Activated CD8-positive, alpha-beta memory T cell treated with anti-CD3 and anti-CD28 coated beads for 24 hours (primary cell): ENCODE results near the gene DLX5.
A peak's percentile ranks its signal among the peaks of the same experiment; 100 is the strongest.
"Not testable (repeated sequence)": the region's sequence is repeated elsewhere in the genome, so short reads cannot be mapped to it uniquely, and the experiment has no call there.

Experiments
- DNase-seq: peaks from one replicate; pipeline ENCODE4 v3.0.0-alpha.2; 2020

DLX5 gene

DNA sequence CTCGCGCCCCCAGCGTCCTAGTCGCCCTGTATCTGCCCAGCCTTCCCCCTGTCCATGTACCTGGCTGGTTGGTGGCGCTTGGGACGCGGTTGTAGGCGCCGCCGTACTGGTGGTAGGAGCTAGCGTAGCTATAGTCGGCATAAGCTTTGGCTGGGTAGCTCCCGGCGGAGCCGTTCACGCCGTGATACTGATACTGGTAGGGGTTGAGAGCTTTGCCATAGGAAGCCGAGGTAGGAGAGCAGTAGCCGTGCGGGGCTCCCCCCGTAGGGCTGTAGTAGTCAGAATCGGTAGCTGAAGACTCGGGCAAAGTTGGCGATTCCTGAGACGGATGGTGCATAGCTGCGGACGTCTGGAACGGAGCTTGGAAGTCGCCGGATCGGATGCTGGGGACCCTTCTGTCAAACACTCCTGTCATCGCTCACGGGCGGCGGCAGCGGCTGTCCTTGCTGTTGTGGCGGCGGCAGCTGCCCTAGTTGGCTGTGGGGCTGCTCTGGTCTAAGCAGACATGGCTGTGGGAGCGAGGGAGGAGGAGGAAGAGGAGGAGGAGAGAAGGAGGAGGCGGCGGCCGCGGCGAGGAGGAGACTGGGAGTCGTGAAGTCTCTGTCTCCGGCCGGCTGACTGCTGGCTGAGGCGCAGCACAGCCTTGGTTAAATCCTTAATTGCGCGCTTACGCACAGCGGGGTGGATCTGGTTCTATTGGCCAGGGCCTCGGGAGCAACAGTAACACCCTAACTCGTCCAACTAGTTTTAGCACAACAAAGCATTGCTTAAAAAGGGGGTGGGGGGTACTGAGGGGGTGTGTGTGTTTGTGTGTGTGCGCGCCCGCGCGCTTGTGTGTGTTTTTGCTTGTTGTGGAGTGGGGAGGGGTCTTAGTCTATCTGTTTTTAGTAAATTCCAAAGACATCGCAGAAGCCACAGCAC, at the start of gene DLX5:
TSS of gene DLX5 (minus strand) at position 623 of the 921 bp plus-strand sequence. CDS start at position 415, 208 bp downstream.
- no peak for DNase-seq

DNA sequence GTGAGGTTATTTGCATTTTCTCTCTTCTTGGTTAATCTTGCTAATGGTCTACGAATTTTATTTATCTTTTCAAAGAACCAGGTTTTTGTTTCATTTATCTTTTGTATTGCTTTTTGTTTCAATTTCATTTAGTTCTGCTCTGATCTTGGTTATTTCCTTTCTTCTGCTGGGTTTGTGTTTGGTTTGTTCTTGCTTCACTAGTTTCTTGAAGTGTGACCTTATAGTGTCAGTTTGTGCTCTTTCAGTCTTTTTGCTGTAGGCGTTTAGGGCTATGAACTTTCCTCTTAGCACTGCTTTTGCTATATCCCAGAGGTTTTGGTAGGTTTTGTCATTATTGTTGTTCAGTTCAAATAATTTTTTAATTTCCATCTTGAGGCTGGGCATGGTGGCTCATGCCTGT, 47.4 kb upstream of the DLX5 start:
- not testable (repeated sequence) for DNase-seq

DNA sequence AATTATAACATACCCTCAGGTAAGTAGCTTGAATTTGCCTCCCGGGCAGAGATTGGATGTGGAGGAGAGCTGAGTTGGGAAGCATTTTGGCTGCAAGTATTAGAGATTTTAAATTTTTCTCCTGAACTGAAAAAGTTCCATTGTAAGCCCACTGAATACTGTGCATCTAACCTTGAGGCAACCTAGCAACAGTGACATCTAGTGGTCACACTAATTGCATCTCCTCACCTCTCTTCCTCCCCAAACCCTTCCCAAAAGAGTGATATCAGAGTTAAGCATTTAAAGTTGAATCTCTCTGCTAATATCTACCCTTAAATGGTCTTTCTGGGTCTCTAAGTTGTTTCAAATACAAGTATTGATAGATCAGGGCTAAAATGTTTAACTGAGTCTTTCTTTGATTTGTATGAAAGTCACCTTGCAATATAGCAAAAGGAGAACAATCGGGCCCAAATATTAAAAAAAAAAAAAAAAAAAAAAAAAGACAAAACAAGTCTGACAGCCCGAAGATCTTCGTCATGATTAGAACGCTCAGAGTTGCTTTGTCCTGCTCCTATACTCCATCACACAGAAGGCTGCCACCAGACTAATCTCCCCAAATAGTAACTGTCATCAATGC, 40.4 kb upstream of the DLX5 start:
- no peak for DNase-seq

DNA sequence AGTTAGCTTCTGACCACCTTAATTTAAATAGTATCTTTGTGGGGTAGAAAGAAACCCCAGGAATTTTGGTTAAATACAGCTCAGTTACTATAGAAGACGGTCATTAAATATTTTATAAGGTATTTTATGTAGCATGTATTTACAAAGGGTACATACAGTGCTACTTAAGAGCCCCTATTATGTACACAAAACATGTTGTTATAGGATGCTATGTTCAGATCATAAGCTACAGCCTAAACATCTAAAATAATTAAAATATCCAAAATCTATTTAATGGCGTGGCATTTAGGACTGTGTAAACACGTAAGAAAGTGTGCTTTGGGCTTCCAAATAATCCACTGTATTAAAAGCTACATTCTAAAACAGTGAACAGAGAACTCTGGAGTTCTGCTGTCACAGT, 39.4 kb upstream of the DLX5 start:
- DNase-seq, result no peak

DNA sequence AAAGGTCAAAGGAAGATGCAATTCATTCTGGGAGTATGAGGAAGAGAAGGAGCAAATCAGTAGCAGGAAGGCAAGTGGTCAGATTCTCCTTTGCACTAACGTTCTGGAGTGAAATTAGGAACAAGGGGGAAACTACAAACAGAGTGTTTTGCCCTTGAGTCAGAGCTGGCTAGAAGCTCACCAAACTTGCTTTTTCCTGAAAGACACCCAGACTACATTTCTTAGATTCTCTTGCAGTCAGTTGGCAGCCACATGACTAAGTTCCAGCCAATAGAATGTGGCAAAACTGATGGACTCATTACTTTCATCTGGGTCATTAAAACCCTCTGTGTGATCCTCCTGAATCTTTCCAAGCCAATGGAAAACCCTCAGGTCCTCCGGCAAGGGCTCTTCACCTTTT, 18.6 kb upstream of the DLX5 start:
- no peak for DNase-seq

DNA sequence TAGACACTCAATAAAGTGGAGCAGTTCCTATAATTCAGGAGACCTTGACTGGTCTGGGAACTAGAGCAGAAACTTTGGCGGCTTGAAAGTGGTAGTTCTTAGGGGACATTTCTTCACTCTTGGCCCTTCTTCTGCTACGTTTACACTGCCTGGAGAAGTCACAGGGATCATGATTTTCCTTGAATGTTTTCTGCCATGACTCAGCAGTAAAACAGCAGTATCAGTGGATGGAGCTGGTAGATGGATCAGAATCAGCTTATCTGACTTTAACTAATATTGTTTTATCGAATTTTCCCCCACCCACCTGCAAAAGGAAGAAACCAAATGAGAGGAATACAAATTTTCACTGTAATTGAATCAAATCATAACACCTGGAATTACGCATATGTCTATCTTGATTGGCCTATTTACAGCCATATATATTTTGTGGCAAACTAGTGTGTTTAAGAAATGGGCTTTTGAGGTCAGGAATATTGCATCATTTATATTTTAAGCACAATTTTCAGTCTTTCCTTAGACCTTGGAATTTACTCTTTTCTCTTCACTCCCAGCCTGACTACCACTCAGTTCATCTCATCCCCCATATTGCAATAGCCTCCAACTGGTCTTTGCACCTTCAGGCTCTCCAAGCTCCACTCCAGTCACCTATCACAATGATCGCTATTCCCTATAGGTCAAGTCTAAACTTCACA, 14.9 kb upstream of the DLX5 start:
- DNase-seq, result no peak

DNA sequence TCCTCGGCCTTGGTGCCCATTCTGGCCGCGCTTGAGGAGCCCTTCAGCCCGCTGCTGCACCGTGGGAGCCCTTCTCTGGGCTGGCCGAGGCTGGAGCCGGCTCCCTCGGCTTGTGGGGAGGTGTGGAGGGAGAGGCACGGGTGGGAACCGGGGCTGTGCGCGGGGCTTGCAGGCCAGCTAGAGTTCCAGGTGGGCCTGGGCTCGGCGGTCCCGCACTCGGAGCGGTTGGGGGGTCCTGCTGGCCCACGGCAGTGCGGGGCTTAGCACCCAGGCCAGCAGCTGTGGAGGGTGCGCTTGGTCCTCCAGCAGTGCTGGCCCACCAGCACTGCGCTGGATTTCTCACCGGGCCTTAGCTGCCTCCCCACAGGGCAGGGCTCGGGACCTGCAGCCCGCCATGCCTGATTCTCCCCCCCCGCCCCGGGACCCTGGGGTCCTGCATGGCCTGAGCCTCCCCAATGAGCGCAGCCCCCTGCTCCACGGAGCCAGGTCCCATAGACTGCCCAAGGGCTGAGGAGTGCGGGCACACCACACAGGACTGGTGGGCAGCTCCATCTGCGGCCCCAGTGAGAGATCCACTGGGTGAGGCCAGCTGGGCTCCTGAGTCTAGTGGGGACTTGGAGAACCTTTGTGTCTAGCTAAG, 9.7 kb upstream of the DLX5 start:
- not testable (repeated sequence) for DNase-seq

DNA sequence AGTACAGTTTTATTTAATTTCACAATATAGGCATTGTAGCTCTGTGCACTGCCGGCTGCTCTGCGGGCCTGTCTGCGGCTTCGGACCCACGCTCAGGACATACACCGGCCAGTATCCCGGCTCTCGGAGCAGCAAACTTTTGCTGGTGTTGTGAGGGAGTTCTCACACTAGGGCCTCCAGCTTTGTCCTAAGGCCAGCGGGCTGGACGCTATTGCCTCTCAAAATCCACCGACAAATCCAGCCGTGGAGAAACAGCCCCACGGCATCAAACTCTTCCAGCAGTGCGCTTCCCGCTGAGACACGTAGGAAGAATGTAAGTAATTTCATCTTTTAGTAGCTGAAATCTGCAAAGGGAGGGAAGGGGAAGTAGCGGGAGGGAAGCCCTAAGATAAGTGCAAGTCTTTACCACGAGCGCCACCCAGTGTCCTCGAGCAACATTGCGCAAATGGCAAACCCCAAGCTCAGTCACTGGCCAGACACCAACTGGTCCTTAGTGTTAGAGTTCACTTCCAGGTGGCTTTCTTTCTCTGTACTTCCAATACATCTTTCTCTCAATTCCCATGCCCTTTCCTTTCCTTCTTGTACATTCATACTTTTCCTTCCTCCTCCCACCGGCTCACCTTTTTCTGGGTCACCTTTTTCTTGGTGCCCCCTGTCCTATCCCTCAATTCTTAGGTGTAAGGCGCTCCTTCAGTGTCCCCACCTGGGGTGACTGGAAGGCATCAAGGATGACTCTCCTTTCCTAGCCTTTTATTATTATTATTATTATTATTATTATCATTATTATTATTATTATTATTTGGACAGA, 3.0 kb upstream of the DLX5 start:
- peak; percentile 84 for DNase-seq

DNA sequence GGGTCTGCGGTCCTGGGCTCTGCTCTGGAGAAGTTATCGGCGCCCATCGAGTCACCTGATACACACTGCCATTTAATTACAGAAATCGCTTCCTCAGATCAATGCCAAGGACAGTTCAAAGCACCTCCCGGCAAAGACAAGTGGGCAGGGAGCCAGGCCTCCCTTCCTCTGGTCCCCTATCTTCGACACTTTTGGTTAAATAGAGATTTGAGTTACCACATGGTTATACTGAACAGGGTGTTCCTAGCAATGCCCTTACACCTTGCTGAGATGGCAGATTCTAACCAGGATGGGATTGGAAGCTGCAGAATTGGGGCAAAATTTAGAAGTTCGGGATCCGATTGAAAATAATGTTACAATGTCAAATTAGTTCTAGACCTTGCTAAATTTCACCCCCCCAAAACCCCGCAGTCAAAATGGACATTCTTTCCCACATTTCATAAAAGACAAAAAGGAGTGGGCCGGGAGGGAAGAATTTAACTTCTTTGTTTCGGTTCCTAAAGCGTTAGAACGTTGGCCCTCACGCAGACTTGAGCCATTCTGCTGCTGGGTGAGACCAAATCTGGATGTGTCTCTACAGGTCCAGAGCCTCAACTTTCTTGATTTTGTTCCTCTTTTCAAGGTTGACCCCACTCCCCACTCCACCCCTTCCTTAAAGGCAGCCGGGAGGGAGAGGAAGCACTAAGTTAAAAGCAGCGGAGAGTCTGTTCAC, 2.2 kb upstream of the DLX5 start:
- DNase-seq, result no peak

DNA sequence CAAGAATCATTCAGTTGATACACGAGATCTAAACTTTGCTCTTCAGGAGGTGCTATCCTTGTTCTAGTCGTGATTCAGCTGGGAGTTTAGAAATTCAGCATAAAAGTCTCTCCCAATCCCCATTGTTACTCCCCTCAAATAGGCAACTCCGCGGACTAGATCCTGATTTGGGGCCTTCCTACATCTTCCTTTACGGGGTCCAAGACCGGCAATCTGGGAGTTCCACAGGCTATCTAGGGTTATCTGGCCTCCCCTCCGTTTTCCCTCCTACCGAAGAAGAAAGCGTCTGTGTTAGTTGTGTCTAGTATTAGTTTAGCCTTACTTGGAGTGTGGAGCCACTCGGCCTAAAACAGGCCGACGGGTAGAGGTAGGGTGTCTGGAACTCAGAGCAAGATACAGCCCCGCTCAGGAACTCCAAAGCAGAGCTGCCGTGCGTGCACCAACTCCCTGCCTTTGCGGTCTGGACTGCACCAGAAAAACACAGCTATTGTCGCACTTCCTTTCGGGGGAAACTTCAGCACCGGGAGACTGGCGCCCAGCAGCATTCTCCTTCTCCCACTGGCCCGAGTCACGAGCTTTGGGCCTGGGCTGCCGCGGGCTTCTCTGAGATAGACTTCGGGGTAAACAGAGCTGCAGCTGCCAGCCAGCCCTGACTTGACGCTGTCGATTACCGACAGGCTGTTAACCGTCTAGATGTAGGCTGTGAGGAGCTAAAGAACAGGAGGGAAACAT, 1.5 kb upstream of the DLX5 start:
- peak; percentile 63 for DNase-seq

DNA sequence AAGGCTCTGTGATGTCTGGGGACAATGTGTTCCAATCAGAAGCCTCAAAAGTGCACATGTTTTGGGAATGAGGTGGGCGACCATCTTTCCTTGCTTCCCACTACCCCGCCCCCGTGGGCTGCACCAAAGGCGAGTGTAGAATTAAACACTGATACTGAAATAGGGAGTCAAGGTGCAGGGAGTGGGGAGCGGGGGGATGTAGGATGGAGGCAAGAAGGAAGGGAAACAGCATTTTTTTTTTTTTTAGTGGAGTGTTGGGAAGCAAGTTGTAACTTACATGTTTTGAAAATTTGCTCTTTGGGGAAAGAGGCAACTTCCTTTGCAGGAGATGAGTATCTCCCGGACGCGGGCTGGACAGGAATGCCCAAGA, 484 bp upstream of the DLX5 start:
- no peak for DNase-seq

DNA sequence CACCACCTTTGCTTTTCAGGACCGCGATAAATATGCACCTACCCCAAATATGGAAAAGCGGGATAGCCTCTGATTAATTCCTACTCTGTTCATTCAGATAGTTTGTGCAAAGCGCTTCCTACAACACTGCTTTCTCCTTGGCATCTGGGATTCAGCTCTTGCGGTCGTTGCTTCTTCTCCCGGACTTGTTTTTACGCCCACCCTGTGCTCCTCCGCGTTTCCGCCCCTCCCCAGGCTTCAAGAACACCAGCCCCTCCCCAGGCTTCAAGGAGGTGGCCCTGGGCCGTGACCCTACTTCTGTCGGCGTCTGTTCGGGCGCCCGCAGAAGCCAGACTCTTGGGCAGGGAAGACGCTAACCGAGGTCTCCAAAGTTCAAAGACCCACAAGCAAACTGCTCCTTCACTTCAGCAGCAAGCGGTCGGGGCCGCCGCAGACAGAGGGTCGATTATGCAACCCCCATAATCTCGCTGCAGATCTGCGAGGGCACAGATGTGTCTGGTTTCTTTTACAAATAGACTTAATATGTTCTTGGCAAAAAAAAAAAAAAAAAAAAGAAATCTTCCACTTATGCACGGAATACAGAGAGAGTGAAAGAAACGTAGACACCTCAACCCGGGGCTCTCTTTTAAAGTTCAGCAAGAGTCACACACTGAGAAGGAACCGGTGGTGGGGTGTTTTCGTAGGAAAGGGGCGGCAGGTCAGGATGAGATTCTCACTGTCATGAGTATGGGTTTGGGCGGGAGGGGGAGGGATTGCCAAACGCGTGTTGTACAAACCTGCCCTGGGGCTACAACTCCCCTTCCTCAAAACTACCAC, 1.9 kb downstream of the DLX5 start:
- DNase-seq, result no peak

DNA sequence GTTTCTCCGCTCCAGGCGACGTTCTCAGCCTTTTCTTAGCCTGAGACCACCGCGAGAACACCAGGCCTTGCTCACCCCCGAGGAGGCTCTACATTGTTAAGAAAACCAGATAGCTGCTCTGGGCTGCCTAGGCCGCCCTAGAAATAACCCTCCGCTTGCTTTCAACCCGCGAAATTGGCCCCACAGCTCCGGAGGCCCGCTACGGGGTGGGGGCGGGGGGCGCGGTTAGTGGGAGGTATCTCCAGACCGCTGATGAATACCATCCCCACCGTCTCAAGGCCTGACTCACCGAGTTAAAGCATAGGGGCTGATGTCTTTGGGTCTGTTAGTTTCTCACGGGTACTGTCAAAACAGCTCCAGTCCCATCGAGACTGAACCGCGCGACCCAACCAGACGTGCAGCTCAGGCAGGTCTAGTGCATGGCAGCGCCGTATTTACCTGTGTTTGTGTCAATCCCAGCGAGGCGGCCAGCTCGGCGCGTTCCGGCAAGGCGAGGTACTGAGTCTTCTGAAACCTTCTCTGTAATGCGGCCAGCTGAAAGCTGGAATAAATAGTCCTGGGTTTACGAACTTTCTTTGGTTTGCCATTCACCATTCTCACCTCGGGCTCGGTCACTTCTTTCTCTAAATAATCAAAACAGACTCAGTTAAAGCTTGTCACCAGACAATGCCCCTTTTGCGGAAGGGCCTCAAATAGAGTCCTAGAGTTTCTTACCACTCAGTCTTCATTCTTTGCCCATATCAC, 2.7 kb downstream of the DLX5 start:
- no peak for DNase-seq

DNA sequence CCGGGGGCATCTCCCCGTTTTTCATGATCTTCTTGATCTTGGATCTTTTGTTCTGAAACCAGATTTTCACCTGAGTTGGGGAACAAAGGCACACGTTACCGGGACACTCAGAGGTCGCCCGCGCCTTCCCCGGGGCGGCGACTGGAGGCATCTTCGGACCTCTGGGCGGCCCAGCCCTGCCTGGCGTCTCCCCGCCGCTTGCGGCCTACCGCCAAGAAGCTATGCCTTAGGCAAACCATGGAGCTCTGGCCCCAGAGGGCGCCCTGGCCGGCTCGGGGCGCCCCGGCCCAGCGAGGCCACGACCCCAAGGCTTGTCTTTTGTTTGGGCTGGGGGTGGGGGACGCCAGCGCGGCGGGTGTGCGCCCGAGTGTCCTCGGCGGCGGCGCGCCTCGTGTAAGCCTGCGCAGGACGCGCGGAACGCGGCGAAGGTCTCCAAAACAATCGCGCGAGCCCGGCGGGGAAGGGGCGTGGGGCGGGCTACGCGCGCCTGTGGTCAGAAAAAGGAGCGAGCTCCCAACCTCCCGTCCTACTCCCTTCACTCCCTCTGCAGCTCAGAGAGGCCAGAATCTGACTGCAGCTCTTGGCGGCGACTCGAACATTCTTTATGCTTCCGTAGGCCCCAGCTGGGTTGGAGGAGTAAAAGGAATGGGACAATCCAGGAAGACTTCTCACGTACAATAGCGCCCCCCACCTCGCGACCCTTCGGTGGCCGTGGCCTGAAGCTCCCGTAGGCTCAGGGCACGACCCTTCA, 3.5 kb downstream of the DLX5 start:
- no peak for DNase-seq

DNA sequence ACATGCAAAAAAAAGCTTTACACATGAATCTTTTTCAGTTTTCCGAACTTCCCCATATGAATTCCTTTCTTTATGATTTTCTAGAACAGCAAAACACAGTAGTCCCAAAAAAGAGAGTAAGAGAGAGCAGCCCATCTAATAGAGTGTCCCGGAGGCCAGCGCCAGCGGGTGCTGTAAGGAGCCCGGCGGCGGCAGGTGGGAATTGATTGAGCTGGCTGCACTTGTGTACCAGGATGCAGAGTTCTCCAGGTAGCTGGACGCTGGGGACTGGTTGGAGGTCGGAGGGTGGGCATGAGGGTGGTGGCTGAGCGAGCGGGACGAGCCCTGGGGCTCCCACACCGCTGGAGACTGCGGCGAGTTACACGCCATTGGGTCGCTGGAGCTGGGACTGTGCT, 4.0 kb downstream of the DLX5 start:
- no peak for DNase-seq

DNA sequence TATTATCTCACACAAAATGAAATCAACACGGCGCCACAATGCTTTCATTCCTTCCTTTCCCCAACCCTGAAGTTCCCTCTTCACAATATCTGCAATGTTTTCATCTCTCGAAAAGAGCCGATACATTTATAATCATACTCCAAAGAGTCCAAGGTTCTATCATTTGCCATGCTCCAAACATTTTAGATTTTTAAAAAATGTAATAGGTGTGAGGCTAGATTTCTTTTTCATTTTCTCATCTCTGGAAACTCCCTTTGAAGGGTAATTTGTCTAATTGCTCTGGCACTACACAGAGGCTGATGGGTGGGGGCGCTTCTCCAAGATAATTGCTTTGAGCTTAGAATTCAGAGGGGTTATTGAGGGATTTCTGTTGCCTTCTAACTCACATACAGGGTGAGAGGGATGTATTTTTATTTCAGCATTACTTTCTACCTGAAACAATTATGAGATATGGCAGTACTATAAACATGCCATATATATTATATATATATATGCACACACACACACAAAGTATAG, 4.9 kb downstream of the DLX5 start:
- DNase-seq, result no peak

DNA sequence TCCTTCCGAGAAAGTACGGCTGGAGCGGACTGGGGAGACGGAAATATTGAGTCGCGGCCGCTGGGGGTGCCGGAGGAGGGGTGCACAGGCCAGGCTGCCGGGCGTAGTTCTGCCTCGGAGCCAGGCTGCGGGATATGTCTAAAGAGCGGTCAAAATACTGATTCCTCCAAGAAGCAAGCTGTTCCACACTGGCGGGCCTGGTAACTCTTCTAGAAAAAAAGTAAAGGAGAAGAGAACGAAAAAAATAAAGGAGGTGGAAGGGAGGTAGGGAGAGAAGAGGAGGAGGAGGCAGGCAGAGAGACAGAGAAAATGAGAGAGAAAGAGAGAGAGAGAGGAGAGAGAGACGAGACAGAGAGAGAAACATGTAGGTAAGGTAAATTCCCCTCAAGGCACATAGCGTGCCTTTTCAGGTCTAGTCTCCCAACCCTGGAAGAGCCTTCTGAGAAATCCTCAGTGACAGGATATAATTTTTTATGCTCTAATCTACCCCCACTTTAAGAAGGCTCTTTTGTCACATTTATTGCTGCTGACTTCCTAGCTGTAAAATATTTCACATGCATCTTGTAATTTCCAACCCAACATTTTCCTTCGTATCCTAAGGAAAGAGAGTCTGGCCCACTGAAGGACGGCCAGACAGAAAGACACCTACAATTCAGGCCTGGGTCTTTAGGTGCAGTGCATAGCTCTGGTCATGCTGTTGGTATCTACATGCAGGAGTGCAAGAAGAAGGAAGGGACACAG, 5.7 kb downstream of the DLX5 start:
- DNase-seq, result no peak

DNA sequence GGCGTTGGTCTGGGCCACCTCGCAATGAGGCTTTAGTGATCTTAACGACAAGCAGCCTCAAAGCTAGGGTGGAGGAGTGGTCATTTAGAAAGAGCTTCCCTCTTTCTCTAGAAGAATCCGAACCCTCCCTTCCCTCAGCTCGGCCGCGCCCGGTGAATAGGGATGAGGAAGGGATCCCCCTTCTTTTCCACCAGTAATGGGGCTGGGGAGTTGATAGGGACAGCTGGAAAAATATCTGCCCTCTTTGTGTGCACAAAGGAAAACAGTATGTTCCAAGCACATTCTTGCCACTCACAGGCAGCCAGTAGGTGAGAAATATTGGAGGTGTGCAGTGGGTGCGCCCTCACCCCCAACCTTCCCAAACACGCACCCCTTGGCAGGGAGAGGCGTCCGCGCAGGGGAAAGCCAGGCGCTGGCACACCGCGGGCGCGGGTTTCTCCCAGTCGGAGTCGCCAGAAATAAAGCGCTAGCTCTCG, 6.5 kb downstream of the DLX5 start:
- no peak for DNase-seq
